ENCODE measurements around the gene PYGO2.

The PYGO2 gene

GRCh38 chr1:154961207-154962155, at the start of gene PYGO2:
Gene PYGO2, minus strand, starts transcription at chr1:154961782. Its CDS starts 206 bp downstream, at chr1:154961576.
- TF ChIP-seq, protein P1, sequence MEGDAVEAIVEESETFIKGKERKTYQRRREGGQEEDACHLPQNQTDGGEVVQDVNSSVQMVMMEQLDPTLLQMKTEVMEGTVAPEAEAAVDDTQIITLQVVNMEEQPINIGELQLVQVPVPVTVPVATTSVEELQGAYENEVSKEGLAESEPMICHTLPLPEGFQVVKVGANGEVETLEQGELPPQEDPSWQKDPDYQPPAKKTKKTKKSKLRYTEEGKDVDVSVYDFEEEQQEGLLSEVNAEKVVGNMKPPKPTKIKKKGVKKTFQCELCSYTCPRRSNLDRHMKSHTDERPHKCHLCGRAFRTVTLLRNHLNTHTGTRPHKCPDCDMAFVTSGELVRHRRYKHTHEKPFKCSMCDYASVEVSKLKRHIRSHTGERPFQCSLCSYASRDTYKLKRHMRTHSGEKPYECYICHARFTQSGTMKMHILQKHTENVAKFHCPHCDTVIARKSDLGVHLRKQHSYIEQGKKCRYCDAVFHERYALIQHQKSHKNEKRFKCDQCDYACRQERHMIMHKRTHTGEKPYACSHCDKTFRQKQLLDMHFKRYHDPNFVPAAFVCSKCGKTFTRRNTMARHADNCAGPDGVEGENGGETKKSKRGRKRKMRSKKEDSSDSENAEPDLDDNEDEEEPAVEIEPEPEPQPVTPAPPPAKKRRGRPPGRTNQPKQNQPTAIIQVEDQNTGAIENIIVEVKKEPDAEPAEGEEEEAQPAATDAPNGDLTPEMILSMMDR (IDR thresholded peaks at IDR 0.05) = peak; percentile 92

DNA sequence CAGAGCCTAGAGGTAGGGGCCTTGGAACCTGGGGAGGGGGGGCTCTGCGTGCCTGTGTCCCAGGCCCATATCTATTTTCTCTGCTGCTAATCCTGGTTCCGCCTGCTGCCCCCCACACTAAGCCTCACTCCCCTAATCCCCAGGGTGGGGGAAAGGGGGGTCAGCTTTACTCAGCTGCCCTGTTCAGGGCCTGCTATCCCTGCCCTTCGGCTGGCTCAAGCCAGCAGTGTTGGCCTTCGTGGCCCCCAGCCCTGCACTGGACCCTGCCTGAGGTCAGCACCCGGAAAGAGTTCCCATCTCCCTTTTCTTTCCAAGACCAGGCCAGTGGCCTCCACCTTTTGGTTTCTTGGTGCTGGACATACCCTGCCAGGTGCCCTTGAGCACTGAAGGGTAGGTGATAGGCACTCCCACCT, 49.4 kb upstream of the PYGO2 start:
- TF ChIP-seq, protein P1 (IDR thresholded peaks at IDR 0.05) = no peak

DNA sequence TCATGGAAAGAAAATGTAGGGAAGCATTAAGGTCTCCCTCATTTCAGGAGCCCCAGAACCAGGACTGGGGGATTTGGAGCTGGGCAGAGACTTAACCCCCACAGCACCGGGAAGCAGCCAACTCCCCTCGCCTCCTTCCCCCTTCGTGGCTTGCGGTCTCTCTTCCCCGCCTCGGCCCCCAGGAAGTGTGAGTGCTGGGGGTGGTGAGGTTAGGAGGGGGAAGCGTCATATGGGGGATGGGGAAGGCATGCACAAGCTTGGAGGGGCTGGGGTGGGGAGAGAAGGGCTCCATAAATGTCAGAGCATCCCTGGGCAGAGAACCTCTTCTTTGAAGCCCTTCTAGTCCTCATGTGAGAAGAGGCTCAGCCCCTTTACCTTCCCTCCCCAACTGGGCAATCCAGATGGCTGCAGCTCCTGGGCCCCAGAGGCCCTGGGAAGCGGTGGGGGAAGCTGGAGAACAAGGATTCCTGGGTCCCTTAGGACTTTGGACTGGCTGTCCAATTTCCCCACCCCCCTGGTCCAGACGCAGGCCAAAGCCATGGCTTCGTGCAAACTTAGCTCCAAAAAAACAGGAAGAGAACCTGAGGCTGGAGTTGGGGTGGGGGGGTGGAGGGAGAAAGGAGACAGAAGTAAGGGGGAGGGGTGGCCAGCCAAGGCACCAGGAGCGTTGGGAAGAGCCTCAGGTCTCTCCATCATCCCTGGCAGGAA, 48.8 kb upstream of the PYGO2 start:
- TF ChIP-seq, protein P1 (IDR thresholded peaks at IDR 0.05) = no peak

DNA sequence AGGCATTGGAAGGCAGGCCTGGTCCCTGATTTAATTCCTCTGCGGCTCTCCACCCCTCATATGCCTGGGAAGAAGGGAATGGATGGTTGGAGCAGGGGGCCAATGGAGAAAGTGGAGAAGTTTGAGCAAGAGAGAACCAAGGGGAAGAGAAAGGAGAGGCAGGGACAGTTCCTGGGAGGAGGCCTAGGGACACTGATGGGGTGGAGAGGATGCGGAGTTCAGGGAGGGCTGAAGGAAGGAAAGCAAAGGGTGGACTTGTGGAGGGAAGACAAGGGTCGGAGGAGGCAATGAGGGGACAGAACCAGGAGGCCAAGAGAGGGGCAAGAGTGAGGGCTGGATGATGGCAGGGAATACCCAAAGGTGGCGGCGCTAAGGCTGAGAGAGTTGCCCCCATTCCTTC, 48.2 kb upstream of the PYGO2 start:
- TF ChIP-seq, protein P1 (IDR thresholded peaks at IDR 0.05) = no peak

GRCh38 chr1:155009221-155009711, 47.7 kb upstream of the PYGO2 start:
- TF ChIP-seq, protein P1 (IDR thresholded peaks at IDR 0.05) = no peak

DNA sequence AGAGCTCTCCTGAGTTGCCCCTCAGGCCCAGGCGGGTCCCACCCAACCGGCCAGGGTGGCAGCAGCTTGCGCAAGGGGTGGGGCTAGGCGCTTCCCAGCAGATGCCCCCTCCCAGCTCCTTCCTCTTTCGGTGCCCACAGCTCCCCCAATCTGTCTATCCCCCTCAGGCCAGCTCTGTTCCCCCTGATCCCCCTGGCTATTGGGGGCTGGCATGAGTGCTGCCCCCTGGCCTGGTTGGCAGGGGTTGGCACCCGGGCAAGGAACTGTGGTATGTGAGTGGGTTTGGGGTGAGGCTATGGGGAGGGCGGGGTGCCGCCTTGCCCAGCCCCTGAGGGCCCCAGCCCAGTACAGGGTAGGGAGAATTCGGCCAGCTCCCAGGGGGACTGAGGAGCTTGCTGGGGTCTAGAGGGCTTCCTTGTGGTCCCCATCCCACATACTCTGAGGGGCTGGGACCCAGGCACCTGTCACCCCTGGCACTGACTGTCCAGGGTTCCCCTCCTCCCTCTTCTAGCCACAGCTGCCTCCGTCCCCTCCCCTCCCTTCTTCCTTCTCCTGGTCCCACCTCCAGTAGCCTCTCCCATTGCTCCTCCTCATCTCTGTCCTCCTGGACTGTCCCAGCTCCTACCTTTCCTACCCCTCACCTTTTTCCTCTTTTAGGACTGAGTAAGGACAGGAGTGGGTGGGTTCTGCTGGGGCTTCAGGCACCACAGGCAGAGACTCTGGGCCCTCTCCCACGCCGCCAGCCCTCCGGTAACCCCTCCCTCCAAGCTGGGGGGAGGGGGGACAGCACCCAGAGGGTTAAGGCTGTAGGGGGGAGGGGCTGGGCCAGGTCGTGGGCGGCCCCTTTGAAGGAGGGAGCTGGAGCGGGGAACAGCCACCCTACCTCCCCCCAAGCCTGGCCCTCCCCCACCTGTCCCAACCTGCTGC, 46.7 kb upstream of the PYGO2 start:
- TF ChIP-seq, protein P1 (IDR thresholded peaks at IDR 0.05) = no peak

Data from LNCAP (cell line).